NT2/D1 (cell line): Measurements from ENCODE around the gene RAD52.

Experiments used
- YY1 ChIP-seq: IDR thresholded peaks from 2 replicates; pipeline ENCODE4 v1.6.1; 2011; ENCODE audit not compliant: insufficient read length, insufficient read depth
- ZNF274 ChIP-seq: IDR thresholded peaks from 2 replicates; pipeline ENCODE4 v1.6.1; 2011; ENCODE audit warnings: mild to moderate bottlenecking, low read depth, low read length

- TF ChIP-seq YY1 = no peak
- no peak for TF ChIP-seq ZNF274
These were observed 18.4 kb downstream of the RAD52 start for GRCh38 chr12:931060-931459.
